SH-SY5Y (cell line): ENCODE measurements around the gene ATG9B.

Experiments used
- GATA2 ChIP-seq: IDR thresholded peaks from 2 replicates; pipeline ENCODE4 v1.6.1; 2011; ENCODE audit warnings: mild to moderate bottlenecking, low read depth, low read length
- GATA3 ChIP-seq: IDR thresholded peaks from 2 replicates; pipeline ENCODE4 v1.6.1; 2011; ENCODE audit warnings: low read depth, mild to moderate bottlenecking, low read length, moderate library complexity

The ATG9B gene

GRCh38 chr7:150978126-150978789 is 46.0 kb downstream of the ATG9B start, which contains the start of gene KCNH2:
Gene KCNH2 (minus strand): TSS chr7:150978321. CDS start chr7:150977913, 408 bp downstream.
- TF ChIP-seq GATA2: no peak
- TF ChIP-seq GATA3: no peak

DNA sequence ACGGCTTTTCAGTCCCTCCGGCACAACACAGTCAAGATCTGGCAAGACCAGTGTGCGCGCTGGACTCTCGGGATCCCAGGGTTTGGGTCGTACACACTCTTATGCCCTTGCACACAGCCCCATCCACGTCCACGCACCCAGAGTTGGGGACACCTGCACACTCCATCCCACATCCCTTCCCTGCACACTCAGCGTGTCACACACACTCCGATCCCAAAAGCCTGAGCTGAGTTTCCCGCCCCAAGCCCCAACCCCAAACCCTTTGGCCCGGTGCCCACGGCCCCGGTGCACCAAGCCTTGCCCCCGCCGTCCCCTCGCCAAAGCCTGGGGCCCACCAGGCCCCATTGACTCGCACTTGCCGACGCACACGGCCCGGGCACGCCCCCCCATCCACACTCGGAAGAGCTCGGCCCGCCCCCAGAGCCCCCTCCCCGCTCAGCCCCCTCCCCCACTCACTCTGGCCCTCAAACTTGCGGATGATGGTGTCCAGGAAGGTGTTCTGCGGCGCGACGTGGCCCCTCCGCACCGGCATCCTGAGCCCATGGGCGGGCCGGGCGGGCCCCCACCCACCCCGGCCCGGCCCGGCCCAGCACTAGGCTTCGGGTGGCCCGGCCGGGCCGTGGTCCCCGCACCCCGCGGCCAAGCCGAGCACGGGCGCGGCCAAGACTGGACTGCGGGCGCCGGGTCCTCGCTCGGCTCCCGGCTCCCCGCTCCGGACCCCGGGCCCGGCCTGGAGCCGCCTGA is 46.7 kb downstream of the ATG9B start:
- TF ChIP-seq GATA2 (no peak), GATA3 (no peak)

- TF ChIP-seq GATA2 (no peak), GATA3 (no peak)
Measured at GRCh38 chr7:150976529-150977381, 47.5 kb downstream of the ATG9B start.

GRCh38 chr7:150975536-150976319 is 48.6 kb downstream of the ATG9B start:
- TF ChIP-seq GATA2 (peak; percentile 96), GATA3 (no peak)

- TF ChIP-seq GATA3 (no peak), GATA2 (no peak)
Measured at GRCh38 chr7:150974468-150975391, 49.6 kb downstream of the ATG9B start.

- 0 out of 2 replicates have a peak, but pooled peaks have one; percentile 13 for TF ChIP-seq GATA2
- TF ChIP-seq GATA3: no peak
Measured at GRCh38 chr7:150973571-150974451, 50.5 kb downstream of the ATG9B start.

DNA sequence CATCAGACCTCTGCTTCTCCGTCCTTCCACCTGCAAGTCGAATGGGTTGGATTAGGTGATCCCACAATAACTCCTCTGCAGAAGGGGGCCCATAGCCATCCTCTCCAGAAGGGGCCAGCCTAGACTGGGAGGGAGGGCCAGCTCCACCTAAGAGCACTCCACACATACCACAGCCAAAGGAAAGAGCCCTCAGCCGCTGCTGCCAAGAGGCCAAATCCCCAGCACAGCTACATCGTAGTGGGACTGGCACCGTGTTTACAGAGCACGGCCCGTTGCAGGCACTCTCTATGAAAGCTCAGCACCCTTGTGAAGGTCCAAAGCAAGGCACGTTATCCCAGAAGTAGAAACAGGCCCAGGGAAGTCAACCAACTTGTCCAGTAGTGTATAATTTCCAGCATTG is 51.6 kb downstream of the ATG9B start:
- no peak for TF ChIP-seq GATA2
- no peak for TF ChIP-seq GATA3

DNA sequence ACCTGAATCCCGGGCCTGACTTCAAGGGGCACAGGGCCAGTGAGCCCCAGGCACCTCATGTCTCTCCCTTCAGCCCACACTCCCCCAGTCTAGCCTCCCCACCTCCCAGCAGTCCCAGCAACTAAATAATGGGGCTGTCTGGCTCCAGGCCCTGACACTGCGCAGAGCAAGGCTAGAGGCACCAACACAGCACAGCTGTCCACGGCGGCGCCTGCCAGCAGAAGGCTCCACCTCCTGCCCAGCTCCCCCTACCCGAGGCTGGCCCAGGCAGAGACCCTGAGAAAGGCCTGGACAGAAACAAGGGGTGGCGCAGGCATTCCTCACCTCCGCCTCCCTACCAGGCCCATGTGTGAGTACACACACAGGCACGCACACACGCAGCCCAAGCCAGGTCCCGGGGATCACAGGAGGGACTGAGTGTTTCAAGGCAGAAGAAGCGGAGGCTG is 52.2 kb downstream of the ATG9B start:
- no peak for TF ChIP-seq GATA3
- no peak for TF ChIP-seq GATA2

- TF ChIP-seq GATA3 (no peak), GATA2 (no peak)
Measured at GRCh38 chr7:150971242-150972022, 52.9 kb downstream of the ATG9B start.

DNA sequence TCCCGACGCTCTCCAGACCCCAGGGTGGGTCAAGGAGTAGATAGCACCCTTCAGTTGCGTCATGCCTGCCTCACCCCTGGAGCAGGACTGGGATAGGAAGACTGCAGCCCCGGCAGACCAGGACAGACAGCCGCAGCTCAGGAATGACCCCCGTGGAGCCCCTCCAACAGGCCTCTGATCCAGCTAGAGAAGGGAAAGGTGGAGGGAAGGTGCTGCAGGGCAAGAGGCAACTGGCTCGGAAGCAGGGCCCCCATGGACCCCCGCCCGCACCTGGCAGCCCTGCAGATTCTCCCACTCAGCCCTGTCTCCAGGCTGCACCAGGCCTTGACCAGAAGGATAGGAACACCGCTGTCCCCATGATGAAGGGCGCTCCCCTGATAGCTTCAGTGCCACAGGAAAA is 53.9 kb downstream of the ATG9B start:
- TF ChIP-seq GATA2: no peak

DNA sequence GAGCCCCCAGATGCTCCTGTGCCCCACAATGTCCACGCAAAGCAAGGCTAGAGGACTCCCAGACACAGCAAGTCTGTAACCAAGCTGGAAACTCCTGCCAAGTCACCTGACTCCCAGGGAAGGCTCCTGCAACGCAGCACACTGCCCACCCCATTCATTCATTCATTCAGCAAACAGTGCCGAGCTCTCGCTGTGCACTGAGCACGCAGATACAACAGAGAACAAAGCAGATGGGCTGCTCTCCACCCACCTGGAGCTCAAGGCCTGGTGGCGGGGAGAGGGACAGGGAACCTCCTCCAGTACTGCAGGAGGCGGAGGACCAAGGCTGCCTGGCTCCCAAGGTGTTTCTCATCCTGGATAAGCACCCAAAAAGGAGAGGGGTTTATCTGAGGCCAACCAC is 54.8 kb downstream of the ATG9B start:
- no peak for TF ChIP-seq GATA3
- no peak for TF ChIP-seq GATA2
